HG03575 (cell line): Measurements from ENCODE around the gene RALGPS1.

ENCODE experiments used
- ATAC-seq: cut with Tn5 transposase; IDR thresholded peaks from one replicate; pipeline ENCODE4 v1.9.1; 2021; ENCODE audit not compliant: unreplicated experiment, insufficient number of reproducible peaks, low FRiP score; ENCODE audit errors: extremely low read depth

The RALGPS1 gene

DNA sequence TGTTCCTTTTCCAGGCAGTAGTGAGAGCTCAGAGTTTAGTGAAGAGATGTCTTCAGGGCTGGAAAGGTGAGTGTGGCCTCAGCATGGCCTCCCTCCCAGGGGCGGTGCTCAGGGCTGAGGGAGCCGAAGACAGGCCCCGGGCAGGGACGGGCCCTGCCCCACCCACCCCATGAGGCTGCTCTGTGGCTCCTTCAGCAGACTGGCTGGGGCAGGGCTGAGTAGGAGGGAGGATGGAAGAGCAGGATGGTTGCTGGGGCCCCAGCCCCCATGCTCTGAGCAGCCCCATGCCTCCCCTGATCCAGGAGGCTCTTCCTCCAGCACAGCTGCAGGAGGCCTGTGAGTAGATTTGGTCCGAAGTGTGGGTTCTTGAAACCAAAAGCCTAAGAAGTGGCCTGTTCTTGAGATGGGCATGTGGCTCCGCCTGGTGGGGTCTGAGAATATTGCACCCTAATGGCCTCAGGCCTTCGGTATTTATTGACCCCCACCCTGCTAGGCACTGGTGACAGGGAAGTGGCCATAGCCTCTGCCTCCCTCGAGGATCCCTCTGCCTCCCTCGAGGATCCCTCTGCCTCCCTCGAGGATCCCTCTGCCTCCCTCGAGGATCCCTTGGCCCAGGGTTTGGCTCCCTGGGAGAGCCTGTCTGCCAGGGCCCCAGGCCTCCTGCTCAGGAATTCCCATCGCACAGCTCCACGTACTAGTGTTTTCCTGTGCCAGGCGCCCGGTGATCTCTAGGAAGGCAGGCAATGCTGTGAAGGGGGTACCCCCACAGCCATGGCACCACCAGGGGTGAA lies 284.6 kb downstream of the RALGPS1 start:
- ATAC-seq: no peak

DNA sequence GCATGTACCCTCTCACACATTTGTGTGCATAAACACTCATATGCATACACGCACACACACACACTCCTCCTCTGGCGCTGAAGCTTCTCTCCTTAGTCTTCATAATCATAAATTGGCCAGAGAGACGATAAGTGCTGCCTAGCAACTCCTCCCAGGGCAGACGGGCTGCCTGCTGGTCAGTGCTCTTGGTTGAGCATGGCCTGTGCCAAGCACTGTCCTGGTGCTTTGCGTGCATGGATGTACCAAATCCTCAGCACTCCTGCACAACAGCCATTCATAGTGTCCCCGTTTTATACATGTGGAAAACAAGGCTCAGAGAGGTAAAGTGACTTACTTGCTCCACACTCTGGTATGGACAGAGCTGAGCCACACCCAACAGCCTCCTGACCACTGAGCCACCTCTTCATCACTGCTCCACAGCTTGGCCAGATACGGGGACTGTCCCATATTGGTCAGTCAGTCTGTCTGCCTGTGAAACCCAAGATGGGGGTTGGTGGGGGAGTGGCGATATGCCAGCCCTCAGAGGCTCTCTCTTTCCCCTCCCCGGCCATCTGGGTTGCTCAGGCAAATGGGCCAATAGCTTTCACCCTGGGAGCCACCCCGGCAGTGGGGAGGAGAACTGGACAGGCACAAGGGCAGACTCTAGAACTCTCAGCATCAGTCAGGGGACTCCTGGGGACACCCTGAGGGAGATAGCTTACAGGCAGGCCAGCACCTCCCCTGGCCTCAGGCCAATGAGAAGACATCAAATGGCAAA lies 285.7 kb downstream of the RALGPS1 start:
- no peak for ATAC-seq

DNA sequence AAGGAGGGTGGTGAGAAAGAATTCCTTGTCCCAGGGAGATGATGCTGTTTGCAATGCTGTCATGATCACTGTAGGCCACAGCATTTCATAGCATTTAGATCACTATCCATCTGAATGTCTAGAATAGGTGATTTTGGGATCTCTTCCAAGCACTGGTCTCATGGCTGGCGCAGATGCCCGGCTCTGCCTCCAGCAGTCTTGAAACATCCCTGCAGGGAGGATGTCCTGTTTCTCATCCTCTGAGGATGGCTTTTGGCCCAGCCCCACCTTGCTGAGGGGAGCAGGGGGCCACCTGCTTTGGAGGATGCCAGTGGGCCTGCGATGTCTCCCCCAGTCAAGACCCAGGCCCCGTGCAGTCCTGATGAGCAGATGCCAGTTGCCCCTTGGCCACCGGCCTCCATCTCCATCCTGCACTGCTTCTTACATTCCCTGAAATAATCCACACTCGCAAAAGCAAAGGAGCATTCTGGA lies 286.5 kb downstream of the RALGPS1 start:
- ATAC-seq: no peak

DNA sequence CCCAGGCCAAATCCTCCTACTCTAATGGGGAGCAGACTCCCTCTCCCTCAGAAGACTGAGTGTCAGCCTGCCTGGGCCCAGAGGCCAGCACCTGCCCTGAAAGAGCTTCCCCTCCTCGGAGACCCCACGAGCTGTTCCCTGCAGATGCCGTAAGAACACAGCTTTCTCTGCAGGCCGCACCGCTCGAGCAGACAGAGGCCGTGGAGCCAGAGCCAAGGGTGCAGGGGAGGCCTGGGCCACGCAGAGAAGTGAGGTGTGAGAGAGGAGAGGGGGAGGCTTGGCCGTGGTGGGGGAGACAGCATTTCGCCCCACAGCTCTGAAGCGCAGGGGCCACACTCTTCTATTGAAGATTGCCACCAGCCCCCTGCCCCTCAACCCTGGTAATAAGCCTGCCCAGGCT lies 287.1 kb downstream of the RALGPS1 start:
- no peak for ATAC-seq

DNA sequence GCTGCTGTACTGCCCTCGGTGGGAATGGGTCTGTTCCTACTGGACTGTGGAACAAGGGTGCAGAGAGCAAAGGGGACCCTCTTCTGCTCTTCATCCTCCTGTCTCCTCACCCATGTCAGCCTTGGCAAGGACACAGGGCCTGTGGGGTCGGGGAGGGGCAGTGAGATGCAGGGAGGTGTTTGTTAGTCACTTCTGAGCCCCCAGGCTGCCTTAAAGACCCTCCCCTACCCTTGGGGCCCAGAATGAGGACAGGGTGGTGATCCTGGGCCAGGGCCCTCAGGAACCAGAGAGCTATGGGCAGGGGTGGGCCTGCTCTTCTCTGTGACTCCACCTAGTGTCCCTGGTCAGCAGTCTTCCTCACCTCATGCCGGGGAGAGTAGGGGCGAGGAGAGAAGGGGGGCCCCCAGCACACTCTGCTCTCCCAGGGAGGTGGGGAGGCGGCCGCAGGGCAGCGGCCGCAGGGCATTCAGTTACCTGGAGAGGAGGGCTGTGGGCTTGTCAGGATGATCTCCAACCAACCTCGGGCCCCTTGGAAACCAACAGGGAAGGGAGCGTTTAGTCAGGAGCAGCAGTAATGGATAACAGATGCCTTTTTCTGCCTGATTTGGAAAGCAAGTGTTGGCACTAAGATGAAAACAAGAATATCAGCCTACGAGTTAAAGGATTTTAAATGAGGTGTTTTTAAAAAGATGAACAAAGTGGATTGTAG lies 288.0 kb downstream of the RALGPS1 start:
- ATAC-seq: no peak

DNA sequence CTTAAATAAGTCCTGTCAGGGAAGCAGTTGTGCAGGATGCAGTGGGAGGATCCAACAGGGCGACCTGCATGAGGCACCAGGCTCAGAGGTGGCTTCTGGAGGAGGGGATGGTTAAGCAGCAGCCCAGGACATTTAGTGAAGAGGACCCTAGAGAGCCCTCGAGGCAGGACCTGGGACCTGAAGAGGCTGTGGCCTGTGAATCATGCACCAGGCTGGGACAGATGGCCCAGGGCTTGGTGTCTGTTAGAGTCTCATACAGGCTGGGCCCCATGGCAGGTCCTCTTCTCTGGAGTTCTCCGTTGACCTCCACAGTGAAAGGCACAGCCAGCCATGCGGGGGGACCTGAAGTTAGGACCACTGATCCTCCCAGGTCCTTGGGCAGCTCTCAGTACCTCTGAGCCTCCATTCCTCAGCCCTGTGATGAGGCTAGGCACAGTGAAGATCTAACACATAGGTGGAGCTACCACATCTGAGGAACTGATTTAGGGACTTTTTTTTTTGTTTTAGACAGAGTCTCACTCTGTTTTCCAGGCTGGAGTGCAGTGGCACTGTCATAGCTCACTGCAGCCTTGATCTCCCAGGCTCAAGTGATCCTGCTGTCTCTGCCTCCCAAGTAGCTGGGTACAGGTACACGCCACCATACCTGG lies 289.2 kb downstream of the RALGPS1 start:
- ATAC-seq: no peak

DNA sequence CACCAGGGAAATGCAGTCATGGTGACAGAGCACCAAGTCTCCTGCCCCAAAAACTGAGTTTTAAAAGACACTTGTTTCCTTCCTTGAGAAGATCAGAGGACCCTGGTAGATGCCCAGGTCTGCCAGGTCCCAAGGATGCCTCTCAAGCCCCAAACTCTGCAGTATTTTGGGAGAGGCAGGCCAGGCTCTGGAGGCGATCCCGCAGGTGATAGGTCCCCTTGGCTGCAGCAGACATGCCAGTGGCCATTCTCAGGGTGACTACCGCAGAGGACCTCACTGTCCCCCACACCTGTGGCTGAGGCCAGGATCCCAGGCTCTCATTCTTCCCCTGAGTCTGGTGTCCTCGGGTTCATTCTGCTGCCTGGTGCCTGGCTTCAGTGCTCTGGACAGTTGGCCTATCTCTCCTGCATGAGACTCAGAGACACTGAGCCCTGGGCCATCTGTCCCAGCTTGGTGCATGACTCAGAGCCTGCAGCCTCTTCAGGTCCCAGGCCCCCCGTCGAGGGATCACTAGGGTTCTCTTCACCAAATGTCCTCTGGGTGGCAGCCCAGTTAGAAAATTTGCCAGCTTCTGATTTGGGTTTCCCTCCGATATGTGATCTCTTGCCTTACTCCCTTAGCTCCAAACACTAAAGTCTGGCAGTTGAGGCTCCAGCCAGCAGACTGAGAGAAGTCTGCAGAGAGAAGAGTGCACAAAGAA lies 290.3 kb downstream of the RALGPS1 start:
- no peak for ATAC-seq

DNA sequence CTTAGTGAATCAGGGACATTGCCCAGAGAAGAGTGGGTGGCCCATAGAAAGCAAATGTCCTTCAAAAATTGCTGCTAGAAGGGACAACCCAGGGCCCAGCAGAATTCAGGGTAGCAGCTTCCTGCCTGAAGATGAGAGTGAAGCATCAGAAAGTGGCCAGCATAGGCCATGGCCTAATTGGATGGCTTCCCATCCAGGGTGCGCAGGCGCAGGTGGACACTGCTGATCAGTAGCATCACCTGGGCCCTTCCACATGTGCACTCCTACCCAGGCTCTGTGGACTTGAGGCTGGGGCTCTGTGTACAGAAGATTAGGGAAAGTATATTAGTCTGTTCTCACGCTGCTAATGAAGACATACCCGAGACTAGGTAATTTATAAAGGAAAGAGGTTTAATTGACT lies 291.4 kb downstream of the RALGPS1 start:
- ATAC-seq: no peak

DNA sequence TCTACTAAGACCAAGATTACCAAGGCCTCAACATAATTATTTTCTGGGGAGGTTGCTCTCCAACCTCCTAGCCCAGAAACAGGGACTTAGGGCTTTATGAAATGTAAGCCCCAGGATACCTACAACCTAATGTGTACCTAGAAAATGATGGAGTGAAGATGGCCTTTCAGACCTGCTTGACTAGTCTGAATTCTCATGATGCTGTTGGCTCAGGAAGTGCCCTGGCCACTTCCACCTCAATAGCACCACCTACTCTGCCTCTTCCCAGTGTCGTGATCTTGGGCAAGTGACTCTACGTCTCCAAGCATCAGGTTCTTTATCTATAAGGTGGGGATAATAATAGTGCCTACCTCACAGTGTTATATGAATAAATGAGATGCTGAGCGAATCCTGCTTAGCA lies 292.1 kb downstream of the RALGPS1 start:
- no peak for ATAC-seq

DNA sequence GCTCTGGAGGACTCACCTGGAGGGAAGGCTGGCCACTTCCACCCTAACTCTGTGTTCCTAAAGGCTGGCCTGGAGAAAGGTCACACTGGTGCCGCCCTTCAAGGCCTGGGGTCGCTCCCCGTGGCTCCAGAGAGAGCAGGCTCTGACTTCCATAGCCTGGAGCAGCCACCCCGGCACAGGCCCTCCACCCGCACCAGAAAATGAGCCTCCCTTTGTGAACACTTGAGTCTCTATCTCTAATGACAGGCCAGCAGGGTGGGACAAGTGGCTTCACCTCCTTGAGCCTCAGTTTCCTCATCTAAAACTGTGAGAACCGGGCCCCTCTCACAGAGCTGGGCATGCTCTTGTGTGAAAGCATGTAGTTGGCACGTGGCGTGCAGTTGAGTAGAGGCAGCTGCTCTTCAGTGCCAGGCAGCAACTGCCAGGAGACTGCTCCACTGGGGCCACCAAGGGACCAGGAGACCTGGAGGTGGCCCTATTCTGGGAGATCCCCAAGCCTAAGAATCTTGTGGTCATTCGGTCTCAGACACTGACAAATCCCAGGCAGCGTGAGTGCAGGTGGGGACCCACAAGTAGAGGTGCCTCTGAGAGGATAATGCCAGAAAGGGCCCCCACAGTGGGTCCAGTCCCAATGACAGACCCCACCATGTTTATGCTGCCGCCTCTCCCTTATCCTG lies 293.3 kb downstream of the RALGPS1 start:
- no peak for ATAC-seq

DNA sequence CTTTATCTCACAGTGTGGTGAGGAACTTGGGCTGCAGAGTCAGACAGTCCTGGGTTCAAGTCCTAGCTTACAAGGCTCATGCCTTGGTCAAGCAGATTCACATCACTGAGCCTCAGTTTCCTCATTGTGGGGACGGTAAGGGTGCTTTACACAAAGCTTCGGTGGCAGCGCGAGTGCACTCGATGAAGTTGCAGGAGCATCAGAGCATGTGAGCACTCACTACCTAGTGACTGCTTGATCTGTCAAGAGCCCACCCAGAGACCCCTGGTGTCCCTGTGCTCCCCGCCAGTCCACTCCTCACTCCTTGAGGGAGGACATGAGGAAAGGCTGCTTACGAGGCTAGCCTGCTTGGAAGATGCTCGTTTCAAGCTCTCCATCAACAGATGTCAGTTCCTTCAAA lies 293.8 kb downstream of the RALGPS1 start:
- no peak for ATAC-seq

DNA sequence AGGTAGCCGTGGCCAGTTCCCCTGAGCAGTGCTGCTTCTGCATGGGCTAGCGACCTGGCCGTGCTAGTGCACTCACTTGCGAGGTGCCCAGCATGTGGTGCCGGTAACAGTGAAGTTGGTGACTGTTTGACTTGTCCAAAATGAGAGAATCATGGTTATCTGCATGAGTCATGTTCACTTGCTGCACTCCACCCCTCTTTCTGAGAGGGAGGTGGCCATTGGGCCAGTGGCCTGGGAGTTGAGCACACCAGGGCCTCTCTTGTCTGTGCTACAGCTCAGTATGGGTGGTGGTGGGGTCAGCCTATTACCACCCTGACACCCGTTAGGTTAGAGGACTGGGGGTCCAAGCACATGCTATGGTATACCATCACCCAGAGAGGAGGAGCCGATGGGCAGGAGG lies 294.6 kb downstream of the RALGPS1 start:
- no peak for ATAC-seq

DNA sequence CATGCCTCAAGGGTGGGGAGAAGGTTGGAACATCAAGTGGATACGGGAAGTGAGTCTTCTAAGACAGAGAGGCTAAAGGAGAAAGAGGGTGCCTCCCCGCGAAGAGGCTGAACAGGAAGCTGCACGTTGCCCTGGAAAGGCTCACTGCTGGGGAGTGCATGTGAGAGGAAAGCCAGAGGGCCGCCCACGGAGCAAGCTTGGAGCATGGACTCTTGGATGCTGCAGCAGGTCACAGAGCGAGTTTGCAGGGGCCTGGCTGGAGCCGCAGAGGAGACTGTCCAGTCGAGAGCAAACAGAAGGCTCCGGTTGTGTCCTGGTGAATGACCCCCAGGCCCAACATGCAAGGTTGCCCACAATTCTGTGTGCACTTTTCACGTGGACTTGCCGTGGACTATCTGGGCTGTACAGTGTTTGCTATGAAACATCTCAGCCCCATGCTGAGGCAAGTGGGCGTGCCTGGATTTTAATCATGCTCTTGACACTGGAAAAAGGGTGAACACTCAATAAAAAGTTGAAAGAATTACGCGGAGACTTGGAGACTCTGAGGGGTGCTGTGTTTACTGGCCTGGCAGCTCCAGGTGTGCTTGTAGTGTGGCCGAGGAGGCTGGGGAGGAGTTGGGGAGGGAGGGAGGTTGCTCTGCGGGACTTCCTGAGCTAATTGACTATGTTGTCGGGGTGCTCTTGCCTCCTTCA lies 295.5 kb downstream of the RALGPS1 start:
- ATAC-seq: no peak

DNA sequence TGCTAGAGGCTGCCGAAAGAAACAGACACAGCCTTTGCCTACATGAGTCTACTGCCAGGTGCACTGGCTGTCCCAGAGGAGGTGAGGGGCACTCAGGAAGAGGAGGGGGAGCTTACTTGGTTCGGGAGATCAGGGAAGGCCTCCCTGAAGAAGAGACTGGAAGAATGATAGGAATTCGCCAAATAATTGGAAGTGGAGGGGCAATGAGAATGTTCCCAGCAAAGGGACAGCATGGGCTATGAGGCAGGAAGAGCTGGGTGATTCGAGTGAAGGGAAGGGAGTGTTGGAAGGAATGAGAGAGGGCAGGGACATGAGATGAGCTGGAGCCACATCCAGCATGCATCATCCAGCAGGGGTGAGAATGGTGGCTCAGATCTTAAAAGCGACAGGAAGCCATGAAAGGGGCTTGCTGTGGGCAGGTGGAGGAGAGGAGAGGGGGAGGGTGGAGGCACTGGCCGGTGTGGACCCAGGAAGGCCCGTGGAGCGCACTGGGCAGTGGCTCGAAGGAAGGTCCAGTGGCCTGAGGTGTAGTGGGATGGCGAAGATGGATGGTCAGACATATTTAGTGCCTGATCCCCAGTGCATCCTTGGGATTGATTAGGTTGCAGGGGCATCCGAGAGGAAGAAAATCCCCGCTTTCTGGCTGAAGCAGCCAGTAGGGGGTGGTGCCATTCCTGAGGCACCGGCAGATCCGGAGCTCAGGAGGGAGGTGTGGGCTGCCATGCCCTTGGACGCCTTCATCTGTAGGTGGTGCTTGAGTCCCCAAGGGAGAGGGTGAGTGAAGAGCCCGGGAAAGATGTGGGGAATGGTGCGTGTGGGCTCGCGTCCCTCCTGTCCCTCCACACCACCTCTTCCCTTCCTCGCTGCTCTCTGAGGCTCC lies 296.5 kb downstream of the RALGPS1 start:
- ATAC-seq: no peak

DNA sequence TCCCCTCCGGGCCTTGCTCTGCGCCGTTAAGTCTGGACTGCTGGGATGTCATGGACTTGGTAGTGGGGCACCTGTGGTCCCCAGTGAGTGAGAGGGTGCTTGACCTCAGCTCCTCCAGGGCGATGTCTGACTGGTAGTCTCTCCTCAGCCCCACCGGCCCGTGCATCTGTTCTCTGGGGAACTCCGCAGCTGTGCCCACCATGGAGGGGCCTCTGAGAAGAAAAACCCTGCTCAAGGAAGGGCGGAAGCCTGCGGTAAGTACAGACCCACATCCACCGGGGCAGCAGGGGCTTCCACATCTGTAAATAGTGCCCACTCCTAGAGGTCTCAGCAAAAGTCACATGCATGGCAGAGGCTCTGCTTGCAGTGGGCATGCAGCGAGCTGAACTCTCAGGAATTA lies 297.4 kb downstream of the RALGPS1 start:
- ATAC-seq: no peak

DNA sequence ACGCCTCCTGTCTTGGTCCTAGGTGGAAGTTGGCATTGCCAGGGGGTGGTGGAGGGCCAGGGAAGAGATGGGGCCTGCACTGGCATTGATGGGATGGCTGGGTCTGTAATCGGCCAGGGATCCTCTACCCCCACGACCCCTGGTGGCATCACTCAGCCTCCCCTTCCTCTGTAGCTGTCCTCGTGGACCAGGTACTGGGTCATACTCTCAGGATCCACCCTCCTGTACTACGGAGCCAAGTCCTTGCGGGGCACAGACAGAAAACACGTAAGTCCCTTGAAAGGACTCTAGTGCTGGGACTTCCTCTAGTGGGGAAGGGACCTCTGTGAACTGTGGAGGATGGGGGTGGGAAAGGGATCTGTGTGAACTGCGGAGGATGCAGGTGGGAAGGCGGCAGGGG lies 297.9 kb downstream of the RALGPS1 start:
- no peak for ATAC-seq

DNA sequence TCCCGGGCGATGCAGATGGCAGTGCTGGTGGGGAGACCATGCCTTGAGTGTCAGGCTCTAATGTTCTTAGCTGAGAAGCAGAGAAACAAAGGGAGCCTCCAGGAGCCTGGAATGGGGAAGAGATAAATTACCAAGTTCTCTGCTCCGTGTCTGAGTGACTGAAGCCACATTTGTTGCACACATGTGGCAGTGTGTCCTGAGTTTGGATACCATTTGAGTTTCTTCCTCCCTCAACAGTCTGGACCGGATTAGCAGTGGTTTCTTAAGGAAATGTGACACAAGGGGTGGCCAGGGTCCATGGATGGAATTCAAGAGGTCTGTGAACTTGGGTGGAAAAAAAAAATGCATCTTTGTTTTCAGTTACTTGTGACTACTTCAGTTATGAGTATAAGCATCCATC lies 299.3 kb downstream of the RALGPS1 start:
- no peak for ATAC-seq
